NCI-H1436 (cell line): ENCODE results near the gene MED29.

ENCODE experiments used
- DNase-seq: peaks from one replicate; lab custom pipeline; 2025; lab: John Stamatoyannopoulos, UW

Gene MED29

DNA sequence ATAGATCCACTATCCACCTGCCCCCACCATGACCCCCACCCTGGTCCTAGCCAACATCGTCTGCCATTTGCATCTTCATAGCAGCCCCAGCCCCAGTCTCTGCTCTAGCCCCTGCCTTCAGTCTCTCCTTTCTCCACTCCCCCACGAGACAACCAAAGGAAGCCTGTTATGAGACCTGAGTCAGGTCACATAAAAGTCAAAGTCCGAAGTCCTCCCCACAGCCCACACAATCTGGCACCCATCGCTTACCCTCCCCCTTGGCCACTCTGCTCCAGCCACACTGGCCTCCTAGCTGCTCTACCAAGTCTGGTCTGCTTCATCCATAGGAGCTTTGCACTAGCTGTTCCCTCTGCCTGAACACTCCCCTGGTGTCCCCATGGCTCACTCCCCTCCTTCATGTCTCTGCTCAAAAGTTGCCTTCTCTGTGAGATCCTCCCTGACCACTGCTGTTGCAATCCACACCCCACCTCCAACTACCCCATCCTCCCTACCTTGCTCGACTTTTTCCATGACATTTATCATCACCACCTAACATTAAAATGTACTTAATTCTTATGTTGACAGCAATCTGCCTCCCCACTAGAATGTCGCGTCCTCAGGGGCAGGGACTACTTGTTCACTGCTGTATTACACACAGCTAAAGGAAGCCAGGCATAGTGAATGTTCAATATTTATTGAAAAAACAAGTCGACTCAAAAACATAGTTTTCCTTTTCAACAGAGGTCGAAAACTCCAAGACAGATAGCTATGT is 20.1 kb downstream of the MED29 start:
- no peak for DNase-seq

GRCh38 chr19:39411832-39412099 is 20.6 kb downstream of the MED29 start:
- peak; percentile 85 for DNase-seq

GRCh38 chr19:39412100-39412866 is 21.1 kb downstream of the MED29 start, which contains the start of gene PLEKHG2:
TSS of gene PLEKHG2 (plus strand) at chr19:39412669. CDS start at chr19:39414087, 1,418 bp downstream.
- DNase-seq: peak; percentile 98

DNA sequence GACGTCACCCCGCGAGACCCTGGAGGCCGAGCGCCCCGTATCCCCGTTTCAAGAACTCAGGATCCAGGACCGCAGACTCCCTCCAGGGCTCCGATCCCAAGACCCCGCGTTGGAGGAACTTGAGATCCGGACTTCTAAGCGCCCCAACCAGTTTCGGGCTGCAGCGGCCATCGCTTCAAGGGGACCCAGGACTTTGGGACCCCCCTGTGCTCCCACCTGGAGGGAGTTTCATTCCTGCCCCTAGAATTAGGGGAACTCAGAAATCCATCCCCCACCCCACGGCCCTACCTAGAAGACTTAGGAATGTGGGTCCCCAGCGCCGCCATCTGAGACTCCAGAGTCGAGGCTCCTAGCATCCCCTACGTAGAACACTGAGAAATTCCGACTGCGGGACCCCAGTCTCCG is 21.7 kb downstream of the MED29 start:
- no peak for DNase-seq

- DNase-seq: peak; percentile 62
These were observed 22.2 kb downstream of the MED29 start for GRCh38 chr19:39413272-39413910.

DNA sequence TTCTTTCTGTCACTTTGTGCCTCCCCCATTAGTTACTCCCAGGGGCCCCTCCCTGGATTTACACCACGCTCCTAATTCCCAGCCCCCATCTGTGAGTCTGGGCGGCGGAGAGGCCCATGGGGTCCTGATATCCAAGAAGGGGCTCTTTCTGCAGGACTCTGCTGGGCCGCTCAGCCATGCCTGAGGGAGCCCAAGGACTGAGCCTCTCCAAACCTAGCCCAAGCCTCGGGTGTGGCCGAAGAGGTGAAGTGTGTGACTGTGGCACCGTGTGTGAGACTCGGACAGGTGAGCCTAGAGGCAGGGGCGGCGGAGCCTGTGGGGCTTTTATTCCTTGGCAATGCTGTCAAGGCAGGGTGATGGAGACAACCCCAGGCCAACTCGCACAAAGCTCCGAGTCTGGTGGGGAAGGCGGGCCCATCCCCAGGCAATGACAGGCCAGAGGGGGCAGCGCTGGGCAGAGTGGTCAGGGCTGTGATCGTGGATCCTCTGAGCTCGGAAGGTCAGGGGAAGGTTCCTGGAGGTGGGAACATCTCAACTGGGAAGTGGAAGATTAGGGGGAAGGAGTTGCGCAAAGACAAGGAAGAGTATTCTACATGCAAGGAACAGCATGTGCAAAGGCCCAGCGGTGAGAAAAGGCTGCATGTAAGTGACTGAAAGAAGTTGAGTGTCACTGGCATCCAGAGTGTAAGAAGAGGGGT is 22.9 kb downstream of the MED29 start:
- DNase-seq: no peak

DNA sequence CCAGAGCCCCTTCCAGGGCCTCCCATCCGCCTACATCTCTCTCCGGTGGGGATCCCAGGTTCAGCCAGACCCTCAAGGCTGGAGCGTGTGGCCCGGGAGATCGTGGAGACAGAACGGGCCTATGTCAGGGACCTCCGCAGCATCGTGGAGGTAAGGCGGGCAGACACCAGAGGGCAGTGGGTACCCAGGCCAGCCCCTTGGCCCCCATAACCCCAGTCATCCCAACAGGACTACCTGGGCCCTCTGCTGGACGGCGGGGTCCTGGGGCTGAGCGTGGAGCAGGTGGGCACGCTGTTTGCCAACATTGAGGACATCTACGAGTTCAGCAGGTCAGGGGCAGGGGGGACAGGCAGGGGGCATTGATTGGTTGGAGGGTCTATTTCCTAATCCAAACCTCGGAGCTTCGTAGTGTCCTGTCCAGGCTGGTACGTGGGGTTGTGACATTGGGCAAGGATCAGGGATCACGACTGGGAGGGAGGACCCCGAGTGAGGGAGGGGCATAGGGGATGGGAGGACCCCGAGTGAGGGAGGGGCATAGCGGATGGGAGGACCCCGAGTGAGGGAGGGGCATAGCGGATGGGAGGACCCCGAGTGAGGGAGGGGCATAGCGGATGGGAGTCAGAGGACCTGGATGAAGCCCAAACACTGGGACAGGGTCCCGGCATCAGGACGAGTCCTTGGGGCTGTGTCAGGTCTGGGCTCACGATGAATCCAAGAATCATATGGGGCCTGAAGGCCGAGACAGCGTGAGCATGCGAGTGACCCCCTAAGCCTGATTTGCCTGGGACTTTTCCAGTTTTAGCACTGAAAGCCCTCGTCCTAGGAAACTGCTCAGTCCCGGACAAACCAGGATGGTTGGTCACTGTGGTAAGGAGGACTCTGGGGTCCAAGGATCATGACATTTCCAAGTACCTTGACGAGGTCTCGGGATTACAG is 24.2 kb downstream of the MED29 start:
- DNase-seq: no peak

DNA sequence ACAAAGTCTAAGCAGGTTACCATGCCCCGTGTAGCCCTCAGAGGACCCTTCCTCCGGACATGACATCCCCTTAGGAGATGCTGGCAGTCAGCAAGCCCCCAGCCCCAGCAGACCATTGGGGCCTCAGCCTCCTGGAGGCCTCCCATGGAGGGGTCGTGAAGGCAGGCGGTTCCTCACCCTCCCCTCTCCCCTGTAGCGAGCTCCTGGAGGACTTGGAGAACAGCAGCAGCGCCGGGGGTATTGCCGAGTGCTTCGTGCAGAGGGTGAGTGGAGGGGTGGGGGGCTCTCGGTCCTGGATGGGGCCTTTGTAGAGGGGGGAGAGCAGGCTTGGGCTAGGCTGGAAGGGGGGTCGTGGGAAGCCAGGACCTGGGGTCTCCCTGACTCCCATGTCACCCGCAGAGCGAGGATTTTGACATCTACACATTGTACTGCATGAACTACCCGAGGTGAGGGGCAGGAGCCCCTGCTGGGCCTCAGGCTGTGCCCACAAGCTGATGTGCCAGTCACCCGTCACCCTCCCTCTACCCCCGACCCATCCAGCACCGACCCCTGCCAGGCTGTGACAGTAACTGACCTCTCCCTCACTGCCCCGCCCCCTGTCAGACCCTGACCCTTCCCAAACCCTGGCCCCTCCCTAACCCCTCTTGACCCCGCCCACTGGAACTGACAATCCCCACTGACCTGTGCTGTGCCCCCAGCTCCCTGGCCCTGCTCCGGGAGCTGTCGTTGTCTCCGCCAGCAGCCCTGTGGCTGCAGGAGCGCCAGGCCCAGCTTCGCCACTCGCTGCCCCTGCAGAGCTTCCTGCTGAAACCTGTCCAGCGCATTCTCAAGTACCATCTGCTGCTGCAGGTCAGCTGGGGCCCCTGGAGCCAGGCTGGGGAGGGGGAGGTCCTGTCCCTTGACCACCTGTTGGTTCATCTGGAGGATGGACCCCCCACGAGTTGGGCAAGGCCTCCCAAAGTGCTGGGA is 25.3 kb downstream of the MED29 start:
- DNase-seq: no peak

- DNase-seq: no peak
These were observed 26.4 kb downstream of the MED29 start for GRCh38 chr19:39417463-39418181.

GRCh38 chr19:39419003-39419402 is 27.8 kb downstream of the MED29 start:
- DNase-seq: no peak

GRCh38 chr19:39420769-39421168 is 29.6 kb downstream of the MED29 start:
- no peak for DNase-seq

DNA sequence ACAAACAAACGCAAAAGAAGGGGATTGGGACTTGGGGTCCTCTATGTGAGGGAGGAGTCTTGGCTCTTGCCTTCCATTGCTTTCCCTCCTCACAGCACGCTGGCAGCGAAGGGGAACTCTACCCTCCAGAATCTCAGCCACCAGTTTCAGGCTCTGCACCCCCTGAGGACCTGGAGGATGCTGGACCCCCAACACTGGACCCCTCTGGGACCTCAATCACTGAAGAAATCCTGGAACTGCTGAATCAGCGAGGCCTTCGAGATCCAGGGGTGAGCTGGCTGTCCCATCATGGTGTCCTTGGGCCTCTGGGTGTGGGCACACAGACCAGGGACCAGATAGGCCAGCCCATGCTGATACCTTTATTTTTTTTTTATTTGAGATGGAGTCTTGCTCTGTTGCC is 30.8 kb downstream of the MED29 start:
- DNase-seq: no peak

DNA sequence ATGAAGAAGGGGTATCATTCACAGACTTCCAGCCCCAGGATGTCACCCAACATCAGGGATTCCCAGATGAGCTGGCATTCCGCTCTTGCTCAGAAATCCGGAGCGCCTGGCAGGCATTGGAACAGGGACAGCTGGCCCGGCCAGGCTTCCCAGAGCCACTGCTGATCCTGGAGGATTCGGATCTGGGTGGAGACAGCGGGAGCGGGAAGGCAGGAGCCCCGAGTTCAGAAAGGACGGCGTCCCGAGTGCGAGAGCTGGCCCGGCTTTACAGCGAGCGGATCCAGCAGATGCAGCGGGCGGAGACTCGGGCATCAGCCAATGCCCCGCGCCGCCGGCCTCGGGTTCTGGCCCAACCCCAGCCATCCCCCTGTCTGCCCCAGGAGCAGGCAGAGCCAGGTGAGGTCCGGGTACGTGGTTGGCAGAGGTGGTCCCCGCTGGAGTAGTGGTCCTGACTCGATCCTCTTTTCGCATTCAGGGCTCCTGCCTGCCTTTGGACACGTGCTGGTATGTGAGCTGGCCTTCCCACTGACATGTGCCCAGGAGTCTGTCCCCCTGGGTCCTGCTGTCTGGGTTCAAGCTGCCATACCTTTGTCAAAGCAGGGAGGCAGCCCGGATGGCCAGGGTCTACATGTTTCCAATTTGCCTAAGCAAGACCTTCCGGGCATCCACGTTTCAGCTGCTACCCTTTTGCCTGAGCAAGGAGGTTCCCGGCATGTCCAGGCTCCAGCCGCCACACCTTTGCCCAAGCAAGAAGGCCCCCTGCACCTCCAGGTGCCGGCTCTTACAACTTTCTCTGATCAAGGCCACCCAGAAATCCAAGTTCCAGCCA is 32.3 kb downstream of the MED29 start:
- DNase-seq: no peak

DNA sequence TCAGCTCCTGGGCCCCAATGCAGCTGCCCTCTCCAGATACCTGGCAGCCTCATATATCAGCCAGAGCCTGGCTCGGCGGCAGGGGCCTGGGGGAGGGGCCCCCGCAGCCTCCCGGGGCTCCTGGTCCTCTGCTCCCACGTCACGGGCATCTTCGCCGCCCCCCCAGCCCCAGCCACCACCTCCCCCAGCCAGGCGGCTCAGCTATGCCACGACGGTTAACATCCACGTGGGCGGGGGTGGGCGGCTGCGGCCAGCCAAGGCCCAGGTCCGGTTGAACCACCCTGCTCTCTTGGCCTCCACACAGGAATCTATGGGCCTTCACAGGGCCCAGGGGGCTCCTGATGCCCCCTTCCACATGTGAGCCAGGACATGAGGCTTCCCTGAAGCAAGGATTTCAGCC is 33.8 kb downstream of the MED29 start:
- DNase-seq: no peak

DNA sequence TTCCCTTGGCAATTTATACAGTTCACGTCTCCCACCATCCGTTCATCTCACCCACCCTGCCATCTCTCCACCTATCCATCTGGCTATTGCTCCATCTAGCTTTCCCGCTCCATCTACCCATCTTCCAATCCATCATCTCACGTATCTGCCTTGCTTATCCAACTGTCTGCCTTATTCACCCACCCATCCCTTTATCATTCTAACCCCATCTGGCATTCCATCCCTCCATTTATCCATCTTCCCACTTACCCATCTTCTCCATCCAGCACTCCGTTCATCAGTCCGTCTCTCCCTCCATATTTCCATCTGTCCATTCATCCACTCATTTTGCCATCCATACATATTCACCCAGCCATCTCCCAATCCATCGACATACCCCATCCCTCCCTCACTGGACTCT is 34.6 kb downstream of the MED29 start:
- DNase-seq: no peak

DNA sequence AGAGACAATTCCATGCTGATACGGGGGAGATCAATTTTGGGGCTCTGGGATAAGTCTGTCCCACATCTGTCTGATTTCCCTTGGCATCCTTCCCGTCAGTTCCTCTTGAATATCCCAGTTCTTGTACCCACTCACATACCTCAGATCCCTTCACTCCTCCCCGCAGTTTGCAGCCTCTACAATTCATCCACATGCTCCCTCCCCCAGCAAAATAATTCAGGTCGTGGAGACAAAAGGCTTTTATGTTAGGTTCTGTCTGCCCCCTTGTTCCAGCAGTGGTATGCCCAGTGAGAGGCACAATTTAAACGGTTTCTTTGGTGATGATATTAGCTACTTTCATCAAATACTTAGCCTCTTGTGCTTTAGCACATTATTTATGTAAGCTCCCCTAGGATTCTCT is 35.0 kb downstream of the MED29 start:
- no peak for DNase-seq

- DNase-seq: no peak
These were observed 36.5 kb downstream of the MED29 start for GRCh38 chr19:39427707-39428106.

- no peak for DNase-seq
These were observed 37.3 kb downstream of the MED29 start for GRCh38 chr19:39428283-39429112.
